ENCODE results near the gene SOX11.

Gene SOX11

DNA sequence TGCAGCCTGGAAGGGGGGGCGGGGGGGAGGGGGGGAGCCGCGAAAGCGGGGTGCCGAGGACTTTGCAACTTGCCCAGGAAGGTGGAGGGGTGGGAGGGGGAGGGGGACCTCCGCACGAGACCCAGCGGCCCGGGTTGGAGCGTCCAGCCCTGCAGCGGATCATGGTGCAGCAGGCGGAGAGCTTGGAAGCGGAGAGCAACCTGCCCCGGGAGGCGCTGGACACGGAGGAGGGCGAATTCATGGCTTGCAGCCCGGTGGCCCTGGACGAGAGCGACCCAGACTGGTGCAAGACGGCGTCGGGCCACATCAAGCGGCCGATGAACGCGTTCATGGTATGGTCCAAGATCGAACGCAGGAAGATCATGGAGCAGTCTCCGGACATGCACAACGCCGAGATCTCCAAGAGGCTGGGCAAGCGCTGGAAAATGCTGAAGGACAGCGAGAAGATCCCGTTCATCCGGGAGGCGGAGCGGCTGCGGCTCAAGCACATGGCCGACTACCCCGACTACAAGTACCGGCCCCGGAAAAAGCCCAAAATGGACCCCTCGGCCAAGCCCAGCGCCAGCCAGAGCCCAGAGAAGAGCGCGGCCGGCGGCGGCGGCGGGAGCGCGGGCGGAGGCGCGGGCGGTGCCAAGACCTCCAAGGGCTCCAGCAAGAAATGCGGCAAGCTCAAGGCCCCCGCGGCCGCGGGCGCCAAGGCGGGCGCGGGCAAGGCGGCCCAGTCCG, 540 bp downstream of the SOX11 start:
- no peak for DNase-seq

- DNase-seq, result no peak
Observed at GRCh38 chr2:5693287-5694201, 1.4 kb downstream of the SOX11 start.

DNA sequence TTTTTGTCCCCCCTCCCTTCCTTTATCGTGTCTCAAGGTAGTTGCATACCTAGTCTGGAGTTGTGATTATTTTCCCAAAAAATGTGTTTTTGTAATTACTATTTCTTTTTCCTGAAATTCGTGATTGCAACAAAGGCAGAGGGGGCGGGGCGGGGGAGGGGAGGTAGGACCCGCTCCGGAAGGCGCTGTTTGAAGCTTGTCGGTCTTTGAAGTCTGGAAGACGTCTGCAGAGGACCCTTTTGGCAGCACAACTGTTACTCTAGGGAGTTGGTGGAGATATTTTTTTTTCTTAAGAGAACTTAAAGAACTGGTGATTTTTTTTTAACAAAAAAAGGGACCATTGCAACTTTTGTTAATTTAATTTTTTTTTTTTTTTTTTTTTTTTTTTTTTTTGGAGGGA, 2.1 kb downstream of the SOX11 start:
- no peak for DNase-seq

DNA sequence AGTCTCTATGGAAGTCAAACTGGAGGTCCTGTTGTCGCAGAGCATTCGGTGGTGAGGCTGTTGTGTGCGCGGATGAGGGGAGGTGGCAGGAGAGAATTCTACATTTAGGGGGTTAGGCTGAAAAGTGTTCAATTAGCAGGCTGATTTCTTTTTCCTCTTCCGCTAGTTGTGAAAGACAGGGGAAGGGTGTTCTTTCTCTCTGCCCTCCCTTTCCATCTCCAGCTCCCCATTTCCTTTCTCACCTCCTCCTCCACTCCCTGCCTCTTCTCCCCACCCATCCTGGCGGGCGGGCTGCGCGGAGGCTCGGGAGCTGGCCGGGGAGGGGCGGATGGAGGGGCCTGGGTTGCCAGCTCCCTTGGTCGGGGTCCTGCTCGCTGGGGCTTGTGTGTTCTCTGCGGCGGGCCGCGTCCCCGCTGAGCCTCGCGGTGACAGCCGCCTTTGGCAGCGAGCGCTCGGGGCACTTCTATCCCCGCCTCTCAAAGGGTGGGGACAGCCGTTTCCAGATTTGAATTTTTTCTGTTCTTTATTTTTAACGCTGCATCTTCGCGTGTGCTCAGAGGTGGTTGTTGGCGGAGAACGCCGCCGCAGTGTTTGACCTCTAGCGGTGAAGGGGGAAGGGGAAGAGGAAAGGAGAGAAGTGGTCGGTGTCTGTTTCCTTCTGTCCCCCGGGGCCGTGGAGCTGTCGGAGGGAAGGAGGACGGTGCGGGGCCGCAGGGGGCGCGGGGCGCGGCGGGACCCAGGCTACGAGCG, 3.6 kb downstream of the SOX11 start:
- DNase-seq, result no peak

GRCh38 chr2:5696404-5696944, 4.3 kb downstream of the SOX11 start:
- no peak for DNase-seq

GRCh38 chr2:5696945-5697521, 4.8 kb downstream of the SOX11 start:
- no peak for DNase-seq

DNA sequence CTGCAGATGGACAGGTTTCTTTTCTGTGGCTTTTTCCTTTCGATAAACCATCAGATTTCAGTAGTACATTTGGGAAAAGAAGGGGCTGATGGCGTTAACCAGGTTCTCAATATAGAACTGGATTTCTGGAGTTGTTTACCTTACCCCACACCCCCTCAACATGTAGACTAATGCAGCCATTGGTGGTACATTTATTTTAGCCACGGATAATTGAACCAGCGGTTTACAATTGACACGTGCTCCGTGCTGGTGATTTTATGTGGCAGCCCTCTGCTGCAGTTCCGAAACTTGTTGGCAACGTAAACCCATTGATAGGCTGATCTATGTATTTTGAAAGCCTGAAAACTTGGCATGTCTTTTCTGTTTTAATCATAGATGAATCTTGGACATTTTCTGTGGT, 5.4 kb downstream of the SOX11 start:
- DNase-seq, result no peak

DNA sequence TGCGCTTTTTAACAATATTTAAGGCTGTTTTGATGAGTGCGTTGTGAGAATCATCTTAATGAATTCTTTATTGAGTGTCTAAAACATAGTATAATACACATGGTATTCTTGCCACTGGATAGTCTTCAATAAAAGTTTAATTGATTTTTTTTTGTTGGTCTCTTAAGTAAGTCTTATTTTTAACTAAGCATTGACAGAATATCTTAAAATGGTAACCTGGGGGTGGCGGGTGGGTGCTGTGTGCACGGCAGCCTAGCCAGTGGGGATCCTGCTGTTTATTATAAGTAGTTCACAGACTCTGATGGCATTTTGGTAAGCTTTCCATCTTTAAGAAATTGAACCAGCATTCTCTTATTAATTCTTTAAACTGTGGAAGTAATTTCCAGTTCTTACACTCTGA, 6.0 kb downstream of the SOX11 start:
- DNase-seq, result no peak

GRCh38 chr2:5699963-5700362, 7.8 kb downstream of the SOX11 start:
- DNase-seq, result no peak

DNA sequence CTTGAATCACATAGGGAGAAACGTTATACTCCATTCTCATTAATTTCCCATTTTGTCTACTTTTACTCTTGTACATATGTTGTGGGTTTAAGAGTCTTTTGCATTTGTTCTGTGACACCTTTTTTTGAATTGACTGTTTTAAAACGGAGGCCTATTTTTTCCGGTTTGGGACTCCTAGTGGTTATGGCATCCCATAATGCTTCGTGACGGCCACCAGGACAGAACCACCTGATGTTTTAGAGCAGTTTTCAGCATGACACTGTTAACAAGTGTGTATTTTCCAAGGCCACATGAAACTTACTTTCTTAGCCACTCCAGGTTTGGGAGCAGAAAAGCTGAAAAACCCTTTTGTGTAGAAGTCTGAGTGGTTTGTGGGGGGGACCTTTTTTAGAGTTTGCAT, 8.4 kb downstream of the SOX11 start:
- no peak for DNase-seq

- no peak for DNase-seq
Observed at GRCh38 chr2:5701266-5701665, 9.1 kb downstream of the SOX11 start.

DNA sequence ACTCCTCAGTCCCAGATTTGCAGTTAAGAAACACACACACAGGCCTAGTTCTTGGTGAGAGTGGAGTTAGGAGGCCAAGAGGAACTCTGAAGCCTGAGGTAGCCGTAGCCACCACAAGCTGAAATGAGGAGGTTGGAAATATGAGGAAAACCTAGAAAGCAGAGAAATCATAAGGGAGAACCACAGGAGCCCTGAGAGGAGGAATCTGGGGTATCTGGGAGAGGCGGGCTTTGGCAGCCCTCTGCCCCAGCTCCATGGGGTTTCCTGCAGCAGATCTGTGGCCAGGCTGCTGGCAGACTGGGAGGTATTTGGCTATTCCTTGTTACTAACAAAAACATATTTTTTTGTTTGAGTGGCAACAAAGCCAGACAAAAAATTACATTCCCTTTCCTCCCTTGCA, 11.0 kb downstream of the SOX11 start:
- DNase-seq, result no peak

DNA sequence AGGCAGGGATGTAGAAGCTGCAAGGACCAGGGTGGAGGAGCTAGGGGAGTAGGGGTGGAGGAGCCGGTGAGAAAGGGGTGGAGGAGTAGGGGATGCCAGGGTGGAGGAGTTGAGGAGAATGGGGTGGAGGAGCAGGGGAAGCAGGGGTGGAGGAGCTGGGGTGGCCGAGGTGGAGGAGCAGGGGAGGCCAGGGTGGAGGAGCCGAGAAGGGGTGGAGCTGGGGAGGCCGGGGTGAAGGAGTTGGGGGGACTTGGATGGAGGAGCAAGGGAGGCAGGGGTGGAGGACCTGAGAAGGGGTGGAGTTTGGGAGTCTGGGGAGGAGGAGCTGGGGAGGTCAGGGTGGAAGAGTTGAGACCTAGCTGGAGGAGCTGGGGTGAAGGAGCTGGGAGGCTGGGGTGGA, 13.3 kb downstream of the SOX11 start:
- no peak for DNase-seq

GRCh38 chr2:5706717-5707455, 14.7 kb downstream of the SOX11 start:
- no peak for DNase-seq

DNA sequence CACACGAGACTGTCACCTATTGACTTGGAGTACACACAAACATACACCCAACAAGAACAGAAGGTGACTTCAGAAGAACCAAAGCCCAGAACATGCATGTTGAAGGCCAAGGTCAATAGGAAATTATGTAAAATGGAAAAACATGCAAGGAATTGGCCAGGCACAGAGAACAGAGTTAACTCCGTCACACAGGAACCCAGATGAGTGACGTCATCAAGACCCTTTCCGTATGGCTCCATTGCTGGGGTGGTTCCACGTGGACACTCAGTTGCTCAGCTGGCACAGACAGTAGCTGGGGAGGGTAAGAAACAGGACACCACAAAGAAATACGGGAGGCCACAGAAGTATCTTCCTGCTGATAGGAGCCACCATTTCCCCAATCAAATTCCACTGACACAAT, 18.4 kb downstream of the SOX11 start:
- no peak for DNase-seq

DNA sequence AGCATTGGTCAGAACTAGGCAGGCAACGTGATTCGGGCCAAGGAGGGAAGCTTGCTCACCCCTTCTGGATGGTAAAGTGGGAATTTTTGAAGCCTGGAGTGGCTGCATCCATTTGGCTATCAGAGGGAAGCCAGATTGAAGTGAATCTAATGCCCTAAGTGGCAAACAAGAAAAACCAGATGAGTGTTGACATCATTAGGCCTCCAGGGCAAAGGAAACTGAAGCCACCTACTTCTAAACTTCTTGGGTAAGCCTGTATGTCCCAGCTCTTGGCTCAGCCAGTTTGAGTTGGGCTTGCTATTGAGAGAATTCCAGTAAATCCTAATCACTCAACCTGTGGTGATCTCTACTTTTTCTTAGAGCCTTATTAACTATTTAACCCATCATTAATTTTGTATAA, 20.9 kb downstream of the SOX11 start:
- no peak for DNase-seq

DNA sequence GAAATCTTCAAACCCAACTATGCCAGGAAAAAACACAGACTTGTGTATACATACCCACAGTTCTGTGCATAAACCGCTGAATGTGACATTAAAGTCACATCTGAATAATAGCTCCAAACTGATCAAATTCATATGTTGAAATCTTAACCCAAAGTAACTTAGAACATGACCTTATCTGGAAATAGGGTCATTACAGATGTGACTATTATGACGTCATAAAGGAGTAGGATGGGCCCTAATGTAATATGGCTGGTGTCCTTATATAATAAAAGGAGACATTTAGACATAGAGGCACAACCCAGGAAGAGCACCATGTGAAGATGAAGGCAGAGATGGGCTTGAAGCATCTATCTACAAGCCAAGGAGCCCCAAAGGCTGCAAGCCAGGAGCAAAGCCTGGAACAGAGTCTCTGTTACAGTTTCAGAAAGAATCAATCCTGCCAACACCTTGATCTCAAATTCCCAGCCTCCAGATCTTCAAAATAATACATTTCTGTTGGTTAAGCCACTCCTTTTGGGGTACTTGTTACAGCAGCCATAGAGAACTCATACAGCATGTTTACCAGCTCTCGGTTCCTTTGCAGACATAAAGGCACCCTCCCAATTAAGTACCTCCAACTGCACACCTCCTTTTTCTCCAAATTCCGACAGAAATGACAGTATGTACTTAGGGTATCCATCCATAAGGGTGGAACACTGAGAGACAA, 27.6 kb downstream of the SOX11 start:
- DNase-seq, result no peak

- no peak for DNase-seq
Observed at GRCh38 chr2:5720426-5720825, 28.2 kb downstream of the SOX11 start.

GRCh38 chr2:5722236-5722635, 30.1 kb downstream of the SOX11 start:
- DNase-seq, result no peak

GRCh38 chr2:5723791-5724735, 31.9 kb downstream of the SOX11 start:
- DNase-seq, result no peak

Measured in bone marrow (tissue), 2 donors.